Esophagus muscularis mucosa (tissue), 4 donors: ENCODE data around the gene CSRNP2. TPM values are rescaled to one million over a fixed set of nuclear protein-coding genes. Genes with fewer than 3 reads are reported as not detected.
"Not testable (repeated sequence)": the region's sequence is repeated elsewhere in the genome, so short reads cannot be mapped to it uniquely, and the experiment has no call there.

Experiments
- DNase-seq: peaks from one replicate; pipeline ENCODE4 v3.0.0-alpha.2; 2017; ENCODE audit errors: extremely low spot score
- H3K27ac ChIP-seq, 4 donors: fragments of 200-600 bp; sonication (generic); replicated peaks in 1 of 4; 1 replicate in 3 of 4; 2 replicates in 1 of 4; pipeline ENCODE4 v1.5.1; 2016 to 2019; ENCODE audit warnings: mild to moderate bottlenecking in 1 of 4
- H3K27me3 ChIP-seq, 4 donors: fragments of 200-600 bp; sonication (generic); one replicate each; pipeline versions ENCODE4 v1.5.1 to v1.6.0; 2016 to 2019
- H3K36me3 ChIP-seq, 4 donors: fragments of 200-600 bp; sonication (generic); one replicate each; pipeline ENCODE4 v1.5.1; 2016 to 2019
- H3K4me1 ChIP-seq, 4 donors: fragments of 200-600 bp; sonication (generic); one replicate each; pipeline ENCODE4 v1.5.1; 2016 to 2019
- H3K4me3 ChIP-seq, 4 donors: fragments of 200-600 bp; sonication (generic); 1 replicate in 2 of 4; 2 replicates in 2 of 4; pipeline ENCODE4 v1.5.1; 2016 to 2019; ENCODE audit warnings: mild to moderate bottlenecking in 4 of 4, moderate library complexity in 1 of 4
- H3K9me3 ChIP-seq, 4 donors: fragments of 200-600 bp; sonication (generic); 1 replicate in 3 of 4; 2 replicates in 1 of 4; pipeline ENCODE4 v1.5.1; 2016 to 2019
- CTCF ChIP-seq, 3 experiments: fragments of 200-600 bp in 2 of 3; fragments of 450-650 bp in 1 of 3; sonication (generic) in 2 of 3; IDR thresholded peaks; one replicate each; pipeline ENCODE4 v1.5.1; 2017 to 2019; ENCODE audit warnings: antibody characterized with exemption in 3 of 3, mild to moderate bottlenecking in 2 of 3, moderate library complexity in 1 of 3
- EP300 ChIP-seq: sonication (generic); formaldehyde crosslinking; IDR thresholded peaks from one replicate; pipeline ENCODE4 v1.6.1; 2017; ENCODE audit warnings: antibody characterized with exemption
- POLR2A ChIP-seq: fragments of 450-650 bp; IDR thresholded peaks from one replicate; pipeline ENCODE4 v1.6.1; 2017; ENCODE audit warnings: antibody characterized with exemption, moderate library complexity, mild to moderate bottlenecking, low read depth
- POLR2AphosphoS5 ChIP-seq, 2 donors: sonication (generic); formaldehyde crosslinking; IDR thresholded peaks; one replicate each; pipeline ENCODE4 v1.6.1; 2017; ENCODE audit warnings: antibody characterized with exemption in 2 of 2
- WGBS: methylation state at CpG from one replicate; pipeline ENCODE4 v1.1.5; 2018; 5-methylcytosine and 5-hydroxymethylcytosine counted together
- intact Hi-C: fragments of 100-400 bp; cut with DNase I; formaldehyde crosslinking; loops from one replicate; pipeline ENCODE4 v1.15.1; 2023
- total RNA-seq, 4 donors: library from RNA; depleted of rRNA; stranded (reverse); fragments of >200 nt; gene quantifications; one replicate each; pipeline versions ENCODE4 v1.1.0 to v1.2.1, GENCODE V29; 2016

CSRNP2 gene
- total RNA-seq, 4 donors from 2014 or later, result 20.3 to 31.5 (median 25.5) TPM

DNA sequence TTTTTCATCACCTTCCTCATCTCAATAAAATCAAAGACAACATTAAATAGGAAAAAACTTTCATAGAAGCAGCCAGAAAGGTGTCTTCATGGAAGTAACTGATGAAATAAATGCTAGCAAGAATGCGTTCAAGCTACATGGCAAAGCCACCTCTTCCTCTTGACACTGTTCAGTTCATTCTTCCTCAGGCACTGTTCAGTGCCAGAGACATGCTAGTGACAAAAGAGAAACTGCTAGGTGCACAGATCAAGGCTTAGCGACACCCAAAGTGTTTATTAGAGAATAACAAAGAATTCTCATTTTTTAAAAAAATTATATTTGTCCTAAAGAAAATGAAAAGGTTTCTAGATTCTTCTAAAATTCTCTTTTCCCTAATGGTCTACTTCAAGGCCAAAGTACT lies 64.4 kb downstream of the CSRNP2 start:
- no peak overlapping the region for H3K27ac ChIP-seq
- intact Hi-C loops, result no loop called here
- H3K27me3 ChIP-seq, result no peaks in the 10 kb centered on the region
- DNase-seq, result no peak
- TF ChIP-seq CTCF (IDR thresholded peaks at IDR 0.05) (no peak), POLR2A (no peak), POLR2AphosphoS5 (IDR thresholded peaks at IDR 0.05) (no peak), EP300 (no peak)
- no peaks in the 10 kb centered on the region for H3K36me3 ChIP-seq
- H3K4me1 ChIP-seq, result peaks cover 12 to 32% (median 21%) of the 10 kb centered on the region in 4 donors
- H3K9me3 ChIP-seq, result no peaks in the 10 kb centered on the region
- H3K4me3 ChIP-seq, result no peak overlapping the region
- 87% methylated on average over 2 of the region's 2 CpGs for WGBS

GRCh38 chr12:51017452-51017851 lies 65.9 kb downstream of the CSRNP2 start:
- Histone ChIP-seq H3K9me3 (no peaks in the 10 kb centered on the region), H3K4me3 (no peak overlapping the region), H3K36me3 (no peaks in the 10 kb centered on the region), H3K27me3 (no peaks in the 10 kb centered on the region), H3K27ac (no peak overlapping the region), H3K4me1 (peaks cover 9 to 31% (median 26%) of the 10 kb centered on the region in 4 donors)
- no peak for DNase-seq
- no peak for TF ChIP-seq EP300
- TF ChIP-seq POLR2AphosphoS5 (IDR thresholded peaks at IDR 0.05), result no peak
- TF ChIP-seq POLR2A, result no peak
- no peak for TF ChIP-seq CTCF (IDR thresholded peaks at IDR 0.05)
- intact Hi-C loops, result no loop called here

GRCh38 chr12:51014467-51014866 lies 68.9 kb downstream of the CSRNP2 start:
- H3K9me3 ChIP-seq, DNase-seq, H3K36me3 ChIP-seq, H3K27me3 ChIP-seq, intact Hi-C loops, H3K27ac ChIP-seq, H3K4me3 ChIP-seq: not testable (repeated sequence)
- WGBS, result 89% methylated on average over 9 of the region's 9 CpGs
- peaks cover 4 to 26% (median 21%) of the 10 kb centered on the region in 4 donors for H3K4me1 ChIP-seq

- Histone ChIP-seq H3K27me3 (no peaks in the 10 kb centered on the region), H3K36me3 (no peaks in the 10 kb centered on the region), H3K27ac (no peak overlapping the region), H3K4me1 (peaks cover 4 to 29% (median 21%) of the 10 kb centered on the region in 4 donors), H3K9me3 (no peaks in the 10 kb centered on the region), H3K4me3 (no peak overlapping the region)
- TF ChIP-seq CTCF (IDR thresholded peaks at IDR 0.05), result no peak
- no peak for DNase-seq
- intact Hi-C loops, result no loop called here
- 94% methylated on average over 7 of the region's 7 CpGs for WGBS
Measured at GRCh38 chr12:51013441-51013840, 70.0 kb downstream of the CSRNP2 start.

GRCh38 chr12:51012570-51013236 lies 70.7 kb downstream of the CSRNP2 start:
- Histone ChIP-seq H3K36me3 (peaks cover 0 to 6% (median 1%) of the 10 kb centered on the region in 4 donors), H3K27me3 (no peaks in the 10 kb centered on the region), H3K27ac (no peak overlapping the region), H3K9me3 (no peaks in the 10 kb centered on the region), H3K4me1 (peaks cover 4 to 29% (median 21%) of the 10 kb centered on the region in 4 donors), H3K4me3 (no peak overlapping the region)
- intact Hi-C loops, result no loop called here
- 73% methylated on average over 5 of the region's 5 CpGs for WGBS
- no peak for TF ChIP-seq POLR2AphosphoS5 (IDR thresholded peaks at IDR 0.05)
- TF ChIP-seq EP300, result no peak
- no peak for TF ChIP-seq POLR2A
- TF ChIP-seq CTCF (IDR thresholded peaks at IDR 0.05), result no peak
- no peak for DNase-seq
